NCI-H1092 treated with DMSO at 0.1 percent for 48 hours (cell line): Measurements from ENCODE around the gene ZBTB16.

Experiments
- DNase-seq: peaks from one replicate; lab custom pipeline; 2025; lab: John Stamatoyannopoulos, UW

ZBTB16 gene

GRCh38 chr11:114211444-114212121 is 152.1 kb downstream of the ZBTB16 start:
- no peak for DNase-seq

DNA sequence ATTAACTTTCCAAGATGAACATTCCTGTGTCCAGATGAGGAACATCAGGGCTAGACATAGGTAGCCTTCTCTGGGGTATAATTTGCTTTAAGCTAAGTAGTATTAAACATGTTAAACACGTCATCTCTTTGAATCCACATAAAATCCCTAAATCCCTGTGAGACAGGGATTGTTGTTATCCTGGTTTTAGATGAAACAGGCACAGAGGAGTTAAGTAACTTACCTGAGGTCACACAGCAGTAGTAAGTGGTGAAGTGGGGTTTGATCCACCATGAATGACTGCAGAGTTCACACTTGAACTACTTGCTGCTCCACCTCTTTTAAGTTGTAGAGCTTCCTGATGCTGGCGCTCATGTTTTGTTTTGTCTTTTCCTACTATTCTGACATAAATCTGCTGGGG is 154.1 kb downstream of the ZBTB16 start:
- no peak for DNase-seq

GRCh38 chr11:114215428-114215827 is 155.9 kb downstream of the ZBTB16 start:
- DNase-seq: no peak

DNA sequence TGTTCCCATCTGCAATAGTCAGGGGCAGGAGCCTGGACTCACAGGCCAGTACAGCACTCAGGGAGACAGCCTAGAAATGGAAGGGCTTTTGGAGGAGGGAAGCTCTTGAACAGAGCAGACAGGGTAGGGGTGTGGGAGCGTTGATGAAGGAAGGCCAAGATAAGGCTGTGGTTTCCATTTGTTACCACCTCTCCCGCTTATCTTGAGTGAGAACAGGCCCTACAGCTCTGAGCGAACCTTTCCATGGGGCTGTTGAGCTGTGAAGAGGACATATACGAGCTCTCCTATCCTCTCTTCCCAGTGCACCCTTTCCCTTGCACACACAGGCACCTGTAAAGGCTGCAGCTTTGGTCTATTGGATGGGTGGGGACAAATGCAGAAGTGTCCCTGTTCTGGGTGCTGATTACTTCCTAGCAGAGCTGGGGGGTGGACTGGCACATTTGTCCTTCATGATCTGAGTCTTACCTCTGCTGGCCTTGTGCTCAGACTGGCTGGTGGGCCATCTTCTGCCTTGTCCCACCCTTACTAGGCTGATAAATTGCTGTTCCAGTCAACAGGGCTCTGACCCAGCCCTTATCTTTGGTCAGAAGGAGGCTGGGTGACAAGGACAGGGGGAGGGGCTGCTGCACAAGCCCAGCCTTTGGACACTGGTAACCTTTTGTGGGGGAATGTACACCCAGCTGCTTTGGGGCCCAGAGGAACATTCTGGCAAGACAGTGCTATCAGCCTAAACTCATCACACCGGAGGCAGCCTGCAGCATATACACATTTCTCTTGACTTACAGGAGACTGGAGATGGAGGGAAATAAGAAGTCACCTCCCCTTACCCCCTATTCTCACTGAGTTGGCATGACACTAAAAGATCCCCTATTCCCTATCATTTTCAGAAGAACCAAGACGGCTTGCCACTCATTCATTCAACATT is 156.6 kb downstream of the ZBTB16 start:
- DNase-seq: no peak

GRCh38 chr11:114216796-114217180 is 157.3 kb downstream of the ZBTB16 start:
- no peak for DNase-seq

DNA sequence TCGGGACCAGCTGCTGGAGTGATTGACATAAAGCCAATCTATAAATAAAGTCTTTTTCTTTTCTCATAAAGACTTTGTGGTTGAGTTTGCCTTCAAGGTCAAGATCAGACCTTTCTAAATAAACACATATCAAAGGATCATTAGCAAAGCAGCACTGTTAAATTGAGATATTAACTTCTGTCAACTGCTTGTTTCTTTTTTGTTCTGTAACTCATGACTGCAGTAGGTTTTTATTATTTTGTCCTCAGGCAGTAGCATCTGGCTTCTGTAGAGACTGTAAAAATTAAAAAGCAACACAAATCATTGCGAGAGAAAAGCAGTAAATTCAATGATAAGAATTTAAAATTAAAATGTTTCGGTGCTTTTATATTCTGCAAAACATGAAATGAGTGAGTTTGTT is 159.0 kb downstream of the ZBTB16 start:
- no peak for DNase-seq

DNA sequence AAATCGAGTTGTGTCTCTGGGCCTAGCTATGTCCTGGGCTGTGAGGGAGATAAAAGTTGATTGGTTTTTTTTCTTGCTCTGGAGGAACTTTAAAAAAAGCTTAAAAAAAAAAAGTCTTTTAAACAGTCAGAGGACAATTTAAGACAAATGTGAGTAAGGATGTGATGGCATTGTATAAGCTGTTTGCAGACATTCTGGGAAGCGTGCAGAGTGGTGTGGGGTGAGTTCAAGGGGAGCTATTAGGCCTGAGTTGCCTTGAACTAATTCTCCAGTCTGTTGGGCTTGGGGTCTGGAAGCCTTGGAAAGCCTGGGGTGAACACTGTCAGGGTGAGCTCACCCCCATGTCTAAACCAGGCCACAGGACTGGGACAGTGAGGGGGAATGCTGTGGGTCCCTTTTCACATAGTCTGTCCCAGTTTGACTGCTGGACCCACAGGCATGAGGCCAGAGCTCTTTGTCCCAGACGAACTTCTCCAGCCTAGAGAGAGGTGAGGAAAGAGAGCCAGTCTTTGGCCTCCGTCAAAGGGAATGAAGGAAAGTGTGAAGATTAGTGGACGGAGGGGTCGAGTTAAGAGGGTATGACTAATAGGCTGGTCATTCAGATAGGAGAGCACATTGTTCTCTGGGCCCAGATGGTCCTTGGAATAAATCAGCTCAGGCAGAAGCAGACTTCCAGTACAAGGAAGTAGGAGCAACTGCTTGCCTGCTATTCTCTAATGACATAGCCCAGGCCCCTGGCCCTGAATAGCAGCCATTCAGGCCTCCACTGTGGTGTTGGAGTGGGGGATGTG is 160.2 kb downstream of the ZBTB16 start:
- DNase-seq: no peak

GRCh38 chr11:114221037-114221436 is 161.5 kb downstream of the ZBTB16 start:
- DNase-seq: no peak

GRCh38 chr11:114225661-114226060 is 166.2 kb downstream of the ZBTB16 start:
- no peak for DNase-seq

GRCh38 chr11:114226356-114226755 is 166.8 kb downstream of the ZBTB16 start:
- no peak for DNase-seq

DNA sequence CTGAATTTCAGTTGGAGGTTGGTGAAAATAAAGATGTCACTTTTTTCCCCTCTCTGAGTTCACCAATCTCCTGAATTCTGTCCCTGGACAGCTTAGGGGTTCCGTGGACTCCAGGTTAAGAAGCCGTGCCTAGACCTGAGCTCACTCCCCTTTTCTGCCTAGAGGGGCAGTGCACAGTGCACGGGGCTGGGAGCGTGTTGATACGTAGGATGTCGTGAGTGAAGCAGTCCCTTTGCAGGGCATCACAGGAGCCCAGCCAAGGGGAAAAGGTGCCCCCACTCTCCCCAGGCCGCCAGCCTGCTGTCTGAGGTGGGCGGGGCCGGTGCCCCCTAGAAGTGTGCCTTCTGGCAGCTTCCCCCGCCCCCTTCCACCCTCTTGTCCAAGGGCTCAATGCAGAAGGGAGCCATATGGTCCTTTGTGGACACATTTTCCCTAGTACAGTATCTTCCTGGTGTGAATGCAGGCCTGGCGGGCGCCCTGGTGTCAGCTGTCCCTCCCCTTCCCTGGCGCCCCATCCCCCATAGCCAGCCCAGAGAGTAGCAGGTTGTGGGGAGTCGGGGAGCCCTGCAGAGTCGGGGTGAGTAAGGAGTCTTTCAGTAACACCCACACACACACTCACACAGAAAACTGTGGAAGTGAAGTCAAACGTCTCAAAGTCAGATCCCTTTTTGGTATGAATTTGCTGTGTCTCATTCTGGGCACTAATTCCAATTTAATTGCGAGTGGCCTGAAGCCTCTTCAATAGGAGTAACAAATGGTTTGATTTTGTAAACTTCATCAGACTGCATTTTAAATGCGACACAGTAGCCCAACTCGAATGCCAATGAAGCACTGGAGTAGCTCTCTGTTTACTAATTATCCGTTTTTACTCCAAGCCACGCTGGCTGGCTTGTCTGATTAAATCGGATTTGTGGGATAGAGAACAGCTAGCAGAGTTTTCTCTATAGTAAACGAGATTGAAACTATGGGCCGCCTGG is 169.2 kb downstream of the ZBTB16 start:
- DNase-seq: peak; percentile 29

DNA sequence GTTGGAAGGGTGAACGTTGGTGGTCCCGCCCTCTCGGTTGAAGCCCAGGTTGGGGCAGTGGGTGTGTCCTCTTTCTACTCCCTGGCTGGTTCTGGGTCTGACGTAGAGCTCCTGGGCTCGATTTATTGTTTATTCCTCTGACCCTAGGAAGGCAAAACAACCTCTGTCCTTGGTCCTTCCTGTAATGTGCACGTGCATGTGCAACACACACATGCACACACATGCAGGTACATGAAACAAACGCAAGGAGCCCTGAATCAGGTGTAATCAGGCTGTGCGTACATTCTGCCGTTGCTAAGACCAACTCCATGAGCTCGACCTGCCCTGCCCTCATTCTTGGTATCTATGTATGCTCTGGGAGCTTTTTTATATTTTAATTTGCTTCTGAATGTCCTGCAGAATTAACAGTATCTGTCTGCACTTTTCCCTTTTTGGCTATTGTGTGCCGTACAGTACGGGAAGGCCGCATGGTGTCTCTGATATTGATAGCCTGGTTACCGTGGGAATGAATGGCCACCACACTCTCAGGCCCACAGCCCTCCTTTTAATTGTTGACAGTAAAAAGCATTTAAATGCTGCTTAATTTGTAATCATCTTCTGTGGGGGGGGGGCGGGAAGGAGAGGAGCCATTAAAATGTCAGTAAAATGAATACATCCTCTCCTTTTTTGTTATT is 170.7 kb downstream of the ZBTB16 start:
- no peak for DNase-seq

- DNase-seq: no peak
These were observed 173.0 kb downstream of the ZBTB16 start for GRCh38 chr11:114232400-114233059.

GRCh38 chr11:114233755-114234154 is 174.2 kb downstream of the ZBTB16 start:
- DNase-seq: peak; percentile 14

DNA sequence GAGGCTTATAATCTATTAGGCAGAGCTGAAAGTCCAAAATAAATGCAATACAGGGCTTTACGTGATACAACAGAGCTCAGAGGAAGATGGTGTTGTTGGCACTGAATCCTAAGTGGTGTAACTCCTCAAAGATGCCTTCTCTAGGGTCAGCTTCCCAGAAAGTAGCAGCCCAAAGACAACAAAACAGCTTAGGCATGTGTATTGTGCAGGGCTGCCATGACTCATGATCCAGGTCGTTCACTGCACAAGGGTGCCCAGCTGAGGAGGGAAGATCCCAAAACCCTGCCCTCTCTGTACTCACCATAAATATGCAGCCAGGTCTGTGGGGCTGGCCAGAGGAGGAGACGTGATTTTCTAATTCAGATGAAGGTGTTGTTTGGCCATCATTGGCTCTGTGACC is 177.3 kb downstream of the ZBTB16 start:
- DNase-seq: no peak

GRCh38 chr11:114237321-114238280 is 178.1 kb downstream of the ZBTB16 start:
- no peak for DNase-seq

GRCh38 chr11:114239753-114240161 is 180.2 kb downstream of the ZBTB16 start:
- DNase-seq: no peak

DNA sequence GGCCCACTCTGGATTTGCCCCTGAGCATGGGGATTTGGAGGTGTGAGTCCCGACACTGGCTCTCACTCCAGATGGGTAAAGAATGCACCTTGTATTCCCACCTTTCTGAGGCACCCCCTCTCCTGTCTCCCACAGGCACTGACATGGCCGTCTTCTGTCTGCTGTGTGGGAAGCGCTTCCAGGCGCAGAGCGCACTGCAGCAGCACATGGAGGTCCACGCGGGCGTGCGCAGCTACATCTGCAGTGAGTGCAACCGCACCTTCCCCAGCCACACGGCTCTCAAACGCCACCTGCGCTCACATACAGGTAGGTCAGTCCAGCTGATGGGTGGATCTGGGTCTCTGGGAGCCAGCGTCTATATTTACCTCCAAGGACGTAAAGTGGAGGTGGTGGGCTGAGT is 182.5 kb downstream of the ZBTB16 start:
- no peak for DNase-seq
